Left hindlimb (tissue), 1 donor: ENCODE measurements around the gene TBC1D10A.

ENCODE experiments used
- DNase-seq: peaks from one replicate; pipeline ENCODE4 v3.0.0-alpha.2; 2018

TBC1D10A gene

DNA sequence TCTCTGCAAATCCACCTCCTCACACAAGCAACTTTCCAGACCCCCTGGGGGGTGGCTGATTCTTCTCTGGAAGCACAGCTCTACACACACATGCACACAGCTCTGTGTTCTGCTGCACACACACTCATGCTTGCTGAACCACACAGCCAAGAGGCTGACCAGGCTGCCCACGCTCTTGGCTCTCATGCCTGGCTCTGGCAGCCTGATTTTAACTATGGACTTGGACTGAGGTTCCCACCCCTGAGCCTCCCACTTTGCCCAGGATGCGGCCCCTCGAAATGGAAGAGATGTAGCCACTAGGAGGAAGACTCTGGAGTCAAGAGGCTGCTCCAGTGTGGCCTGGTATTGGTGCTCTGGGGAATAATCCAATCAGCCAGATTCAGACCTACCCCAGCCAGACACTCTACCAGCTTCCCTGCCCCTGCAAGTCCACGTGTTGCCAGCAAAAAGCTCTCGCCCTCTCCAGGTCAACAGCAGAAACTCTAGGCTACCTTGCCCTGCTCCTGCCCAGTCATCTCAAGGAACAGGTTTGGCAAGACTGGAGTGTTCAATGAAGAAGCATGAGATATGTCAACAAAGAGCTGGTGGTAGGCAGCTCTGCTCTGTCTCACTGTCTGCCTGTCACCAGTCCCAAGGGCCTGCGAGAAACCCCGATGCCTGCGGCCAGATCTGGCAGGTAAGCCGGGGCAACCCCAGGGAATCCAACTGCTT is 28.6 kb downstream of the TBC1D10A start:
- DNase-seq, result no peak

DNA sequence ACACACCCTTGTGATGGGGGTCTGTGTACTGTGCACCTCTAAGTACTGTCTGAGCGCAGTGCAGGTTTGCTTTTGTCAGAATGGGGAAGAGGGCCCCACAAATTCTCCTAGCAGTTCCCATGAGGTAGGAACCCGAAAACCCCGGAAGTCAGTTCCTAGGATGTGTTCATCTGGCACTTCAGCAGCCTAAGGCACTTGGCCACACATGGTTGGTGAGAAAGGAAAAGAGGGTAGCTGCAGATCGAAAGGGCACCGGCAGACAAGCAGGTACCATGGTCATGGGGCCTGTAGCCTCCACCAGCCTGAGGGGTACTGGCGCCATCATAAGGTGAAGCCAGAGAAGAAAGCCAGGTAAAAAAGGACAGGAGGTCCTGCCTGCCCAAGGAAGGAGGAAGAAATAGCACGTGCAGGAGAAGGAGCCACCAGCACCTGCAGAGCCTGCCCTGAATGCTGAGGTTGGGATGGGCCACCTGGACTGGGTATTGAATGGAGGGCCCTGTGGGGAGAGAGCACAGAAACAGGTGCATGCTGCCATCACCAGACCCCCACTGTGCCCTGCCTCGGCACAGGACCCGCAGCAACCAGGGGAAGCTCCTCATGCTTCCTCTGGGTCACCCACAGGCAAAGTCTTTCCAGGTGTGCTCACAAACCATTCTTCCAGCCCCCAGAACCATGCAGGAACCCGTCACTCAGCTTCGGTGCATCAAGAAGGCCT is 29.3 kb downstream of the TBC1D10A start:
- DNase-seq, result no peak

DNA sequence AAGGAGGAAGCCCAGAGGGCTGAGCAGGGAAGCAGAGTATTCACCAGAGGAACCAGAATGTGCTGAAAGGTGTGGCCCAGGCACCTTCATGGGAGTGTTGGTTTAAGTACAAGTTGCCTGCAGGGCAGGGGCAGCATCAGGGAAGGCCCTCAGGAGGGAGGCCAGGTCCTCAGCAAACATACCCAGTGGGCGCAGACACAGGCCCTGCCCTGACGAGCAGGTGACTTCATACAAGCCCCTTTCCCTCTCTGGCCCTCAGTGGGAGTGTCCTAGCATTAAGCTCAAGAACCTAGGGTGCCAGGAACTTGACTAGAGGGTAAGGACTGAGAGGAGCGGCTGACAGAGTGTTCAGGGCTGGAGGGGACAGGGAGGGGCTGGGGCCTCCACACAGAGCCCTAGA is 29.9 kb downstream of the TBC1D10A start:
- DNase-seq, result no peak

DNA sequence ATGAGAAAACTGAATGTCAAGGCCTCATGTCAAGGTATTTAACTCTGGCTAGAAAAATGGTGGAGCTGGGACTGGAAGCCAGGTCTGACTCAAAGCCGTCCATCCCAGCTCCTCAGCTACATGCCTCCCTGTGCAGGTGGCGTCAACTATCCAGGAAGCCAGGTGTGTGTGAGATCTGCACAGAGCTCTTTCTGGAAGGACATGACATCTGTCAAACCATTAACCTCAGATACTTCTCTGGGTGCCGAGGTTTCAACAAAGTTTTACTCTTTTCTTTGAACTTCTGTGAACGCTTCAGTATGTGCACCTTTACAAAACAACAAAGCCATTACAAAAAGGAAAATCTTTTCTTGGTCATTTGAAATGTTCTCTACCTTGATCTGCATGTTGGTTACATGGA is 30.4 kb downstream of the TBC1D10A start:
- no peak for DNase-seq

DNA sequence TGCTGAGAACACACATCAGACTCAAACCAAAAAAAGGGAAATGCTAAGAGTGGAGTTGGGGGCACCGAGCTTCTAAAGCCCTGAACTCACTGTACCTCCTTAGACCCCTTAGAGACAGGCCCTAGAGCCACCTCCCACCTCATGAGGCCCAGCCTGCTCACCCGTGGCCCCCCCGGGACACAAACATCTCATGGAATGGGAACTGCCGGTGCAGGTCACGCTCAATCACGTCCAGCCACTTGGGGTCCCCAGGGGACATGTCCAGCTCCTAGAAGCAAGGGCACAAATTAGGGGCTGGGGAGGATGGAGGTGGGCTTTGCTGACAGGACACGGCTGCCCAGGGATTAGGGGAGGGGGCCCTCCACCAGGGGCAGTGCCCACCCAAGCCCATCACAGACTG is 31.2 kb downstream of the TBC1D10A start:
- DNase-seq, result no peak

DNA sequence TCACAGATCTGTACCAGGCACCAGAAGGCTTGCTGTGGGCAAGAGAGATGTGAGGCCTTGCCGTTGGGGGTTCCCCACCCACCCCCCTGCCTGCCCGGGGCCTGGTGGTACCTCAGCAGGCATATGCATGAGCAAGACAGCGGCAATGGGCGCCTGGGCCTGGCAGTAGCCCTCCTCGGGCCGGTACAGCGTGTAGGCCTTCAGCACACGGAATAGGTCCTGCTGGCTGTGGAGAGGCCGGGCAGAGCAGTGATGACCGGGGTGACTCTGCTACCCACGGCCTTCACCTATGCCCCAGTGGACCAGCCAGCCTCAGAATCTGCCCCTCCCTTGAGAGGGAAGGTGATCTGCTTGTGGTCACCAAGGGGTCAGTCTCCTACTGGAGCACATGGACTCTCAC is 31.9 kb downstream of the TBC1D10A start:
- no peak for DNase-seq

DNA sequence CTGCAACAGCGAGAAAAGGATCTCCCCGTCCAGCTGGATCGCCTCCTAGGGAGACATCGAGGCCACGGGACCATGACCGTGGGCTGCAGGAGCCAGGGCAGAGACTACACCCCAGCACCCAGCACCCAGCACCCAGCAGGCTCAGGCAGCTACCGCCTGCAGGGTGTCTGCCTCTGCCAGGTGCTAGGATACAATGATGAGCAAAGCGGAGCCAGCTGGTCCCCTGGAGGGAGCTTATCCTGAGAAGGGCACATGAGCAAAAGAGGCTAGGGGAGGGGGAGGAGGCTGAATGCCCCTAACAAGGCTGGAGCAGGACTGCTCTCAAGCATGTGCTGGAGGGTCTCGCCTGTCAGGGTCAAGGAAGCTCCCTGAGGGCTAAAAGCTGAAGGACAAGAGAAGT is 32.7 kb downstream of the TBC1D10A start:
- DNase-seq, result no peak

DNA sequence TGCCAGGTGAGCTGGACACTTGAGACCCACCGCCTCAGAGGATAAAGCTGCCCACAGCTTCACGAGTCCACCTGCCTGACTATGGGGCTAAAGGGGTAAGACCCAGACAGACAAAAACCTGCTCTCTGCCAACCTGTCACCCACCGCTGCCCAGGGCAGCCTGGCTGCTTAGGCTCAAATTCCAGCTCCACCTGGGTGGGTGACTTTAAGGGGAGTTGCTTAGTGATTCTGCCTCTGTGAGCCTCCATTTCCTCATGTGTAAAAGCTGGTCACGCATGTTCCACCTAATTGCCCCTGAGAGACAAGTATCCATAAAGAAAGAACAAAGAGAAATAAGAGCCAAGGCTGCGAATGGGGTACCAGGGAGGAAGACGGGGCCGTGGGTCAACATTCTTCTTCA is 33.7 kb downstream of the TBC1D10A start:
- DNase-seq, result no peak

DNA sequence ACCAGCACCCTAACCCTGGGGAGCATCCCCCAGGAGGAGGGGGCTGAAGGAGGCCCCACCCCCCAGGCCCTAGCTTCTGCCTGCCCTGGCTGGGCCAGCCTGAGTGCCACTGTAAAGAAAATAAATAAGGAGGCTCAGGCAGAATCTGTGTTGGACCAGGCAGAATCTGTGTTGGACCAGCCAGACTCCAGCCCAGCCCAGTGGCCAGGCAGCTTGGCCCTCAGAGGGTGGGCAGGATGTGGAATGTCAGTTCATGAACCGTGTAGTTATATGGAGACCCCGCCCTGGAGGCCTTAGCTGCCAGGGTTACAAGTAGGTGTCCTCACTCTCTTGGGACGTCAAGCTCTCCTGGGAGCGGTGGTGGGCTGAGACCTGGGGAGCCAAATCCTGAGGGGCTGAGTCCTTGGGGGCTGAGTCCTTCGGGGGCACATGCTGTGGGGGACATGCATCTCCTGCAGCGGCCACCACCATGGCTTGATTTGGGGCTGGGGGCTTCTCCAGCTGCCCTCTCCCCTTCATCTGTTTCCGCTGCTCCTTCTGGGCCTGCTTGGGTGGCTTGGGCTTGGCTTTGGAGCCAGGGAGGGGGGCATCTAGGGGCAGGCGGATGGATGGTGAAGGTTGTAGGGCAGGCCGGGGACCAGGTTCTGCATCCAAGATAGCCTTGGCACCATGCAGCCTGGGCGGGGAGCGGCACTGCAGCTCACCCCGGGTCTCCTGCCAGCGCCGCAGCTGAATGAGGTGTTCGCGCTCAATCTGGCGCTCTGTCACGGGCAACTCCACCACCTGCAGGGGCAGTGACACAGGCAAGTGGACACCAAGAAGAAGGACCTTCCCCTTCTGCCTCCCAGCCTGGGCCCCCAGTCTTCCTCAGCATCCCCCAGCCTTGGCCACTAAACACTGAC is 34.4 kb downstream of the TBC1D10A start:
- no peak for DNase-seq

DNA sequence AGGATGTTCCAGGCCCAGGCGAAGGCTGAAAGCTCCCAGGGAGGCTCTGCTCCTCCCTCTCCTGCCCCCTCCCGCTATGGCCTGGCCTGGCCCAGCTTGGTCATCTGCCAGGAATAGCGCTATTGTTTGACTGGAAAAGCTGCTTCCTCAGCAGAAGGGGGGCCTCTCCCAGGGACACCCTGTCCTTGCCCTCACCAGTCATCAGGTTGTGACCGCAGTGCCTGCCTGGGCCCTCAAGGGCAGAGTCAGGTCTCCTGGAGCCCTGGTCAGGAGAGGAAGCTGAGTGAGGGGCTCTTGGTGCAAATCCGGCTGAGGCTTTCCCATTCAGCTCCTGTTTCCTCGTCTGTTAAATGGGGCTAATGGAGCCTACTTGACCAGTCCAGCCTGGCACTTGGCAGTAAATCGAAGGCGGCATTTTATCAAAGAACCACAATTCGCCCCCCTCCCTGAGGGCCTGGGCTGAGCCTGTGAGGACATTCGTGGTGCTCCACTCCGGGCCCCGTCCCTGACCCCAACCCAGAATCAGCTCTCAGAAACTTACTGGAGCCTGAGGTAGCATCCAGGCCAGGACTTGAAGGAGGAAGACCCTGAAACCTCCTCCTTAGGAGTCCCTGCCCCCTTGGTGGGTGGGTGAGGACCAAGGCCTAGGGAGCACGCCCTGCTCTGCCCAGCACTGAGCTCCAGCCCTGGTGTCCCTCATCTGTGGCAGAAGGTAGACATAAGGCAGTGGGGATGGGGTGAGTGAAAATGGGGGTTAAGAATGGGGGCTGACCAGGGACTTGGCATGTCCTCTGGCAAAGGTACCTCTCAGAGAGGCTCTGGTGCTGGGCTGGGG is 35.5 kb downstream of the TBC1D10A start:
- DNase-seq, result peak; percentile 77

DNA sequence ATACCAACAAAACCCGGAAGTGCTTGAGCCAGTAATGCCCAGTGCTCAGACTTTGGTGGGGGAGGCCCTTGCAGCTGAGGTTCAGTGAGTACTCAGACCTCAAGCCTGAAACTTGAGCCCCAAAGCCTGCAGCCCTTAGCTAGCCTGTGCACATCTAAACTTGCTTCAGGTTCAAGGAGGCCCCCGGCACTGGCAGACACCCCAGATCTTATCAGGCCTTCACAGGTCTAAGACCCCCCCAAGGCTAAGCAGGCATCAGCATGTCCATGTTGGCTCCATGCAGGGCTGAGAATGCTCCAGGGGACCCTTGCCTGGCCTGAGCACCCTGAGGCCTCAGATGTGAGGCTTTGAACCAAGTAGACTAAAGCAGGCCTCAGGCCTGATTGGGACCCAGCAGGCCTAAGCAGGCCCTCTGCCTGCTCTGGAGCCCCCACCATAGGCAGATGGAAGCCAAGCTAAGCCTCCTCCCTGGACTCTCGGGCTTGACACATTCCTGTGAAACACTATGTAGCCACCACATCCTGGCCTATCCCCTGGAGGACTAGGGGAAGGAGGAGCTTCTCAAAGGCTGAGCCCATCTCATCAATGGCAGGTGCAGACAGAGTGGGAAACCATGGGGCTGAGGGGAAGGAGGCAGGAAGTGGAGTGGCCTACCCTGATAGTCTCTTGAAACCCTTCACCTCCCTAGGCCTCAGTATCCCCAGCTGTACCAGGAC is 36.2 kb downstream of the TBC1D10A start:
- DNase-seq, result peak; percentile 64

DNA sequence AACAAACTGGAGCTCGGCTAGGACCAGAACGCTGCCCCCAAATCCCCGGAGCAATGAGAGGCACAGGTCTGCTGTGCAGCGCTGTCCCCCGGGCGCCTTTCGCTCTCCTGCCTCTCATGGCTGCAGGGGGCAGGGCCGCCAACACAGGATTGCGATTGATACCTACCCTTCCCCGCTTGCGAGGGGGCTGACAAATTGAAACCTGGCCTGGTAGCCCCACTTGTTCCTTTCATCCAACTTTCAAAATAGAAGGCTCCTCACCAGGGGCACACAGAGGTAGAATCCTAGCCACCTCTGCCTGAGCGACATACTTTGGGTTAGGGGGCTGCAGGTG is 36.8 kb downstream of the TBC1D10A start:
- DNase-seq, result no peak

DNA sequence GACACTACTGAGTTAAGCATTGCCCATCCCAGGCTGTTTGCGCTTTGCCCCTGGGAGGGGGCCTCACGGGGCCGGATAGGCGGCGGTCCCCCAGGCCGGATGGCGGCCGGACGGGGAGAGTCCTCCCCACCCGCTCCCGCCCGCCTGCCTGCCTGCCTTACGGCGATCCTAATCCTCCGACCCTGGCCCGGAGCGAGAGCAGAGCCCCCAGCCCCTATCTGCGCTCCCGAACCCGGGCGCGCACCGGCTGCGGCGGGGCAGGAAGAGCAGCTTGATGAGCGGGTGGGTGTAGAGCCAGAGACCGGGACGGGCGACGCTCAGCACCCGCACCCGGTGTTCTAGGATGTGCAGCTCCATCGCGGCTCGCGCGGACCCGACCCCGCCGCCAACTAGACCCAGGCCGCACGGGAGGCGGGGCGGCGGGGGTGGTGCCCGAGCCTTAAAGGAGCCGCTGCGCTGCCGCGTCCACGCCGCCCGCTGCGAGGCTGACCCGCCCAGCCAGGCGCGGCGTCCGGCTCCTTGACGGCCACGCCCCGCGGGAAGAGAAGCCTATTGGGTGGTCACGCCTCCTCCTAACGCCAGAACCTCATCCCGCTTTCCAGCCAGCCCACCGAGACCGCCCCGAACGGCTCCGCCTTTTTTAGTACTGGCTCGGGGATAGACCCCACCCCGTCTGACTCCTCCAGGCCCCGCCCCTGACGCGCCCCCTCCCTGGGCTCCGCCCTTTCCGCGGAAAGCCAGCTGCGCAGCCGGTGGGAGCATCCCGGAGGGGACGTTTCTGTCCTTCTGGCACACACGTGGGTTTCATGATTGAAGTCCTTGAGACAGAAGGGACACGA is 37.4 kb downstream of the TBC1D10A start, which contains the start of gene CASTOR1:
Gene CASTOR1, minus strand, starts transcription at position 365 of the 839 bp plus-strand sequence. Its CDS starts 8 bp downstream, at position 357.
- peak; percentile 98 for DNase-seq

DNA sequence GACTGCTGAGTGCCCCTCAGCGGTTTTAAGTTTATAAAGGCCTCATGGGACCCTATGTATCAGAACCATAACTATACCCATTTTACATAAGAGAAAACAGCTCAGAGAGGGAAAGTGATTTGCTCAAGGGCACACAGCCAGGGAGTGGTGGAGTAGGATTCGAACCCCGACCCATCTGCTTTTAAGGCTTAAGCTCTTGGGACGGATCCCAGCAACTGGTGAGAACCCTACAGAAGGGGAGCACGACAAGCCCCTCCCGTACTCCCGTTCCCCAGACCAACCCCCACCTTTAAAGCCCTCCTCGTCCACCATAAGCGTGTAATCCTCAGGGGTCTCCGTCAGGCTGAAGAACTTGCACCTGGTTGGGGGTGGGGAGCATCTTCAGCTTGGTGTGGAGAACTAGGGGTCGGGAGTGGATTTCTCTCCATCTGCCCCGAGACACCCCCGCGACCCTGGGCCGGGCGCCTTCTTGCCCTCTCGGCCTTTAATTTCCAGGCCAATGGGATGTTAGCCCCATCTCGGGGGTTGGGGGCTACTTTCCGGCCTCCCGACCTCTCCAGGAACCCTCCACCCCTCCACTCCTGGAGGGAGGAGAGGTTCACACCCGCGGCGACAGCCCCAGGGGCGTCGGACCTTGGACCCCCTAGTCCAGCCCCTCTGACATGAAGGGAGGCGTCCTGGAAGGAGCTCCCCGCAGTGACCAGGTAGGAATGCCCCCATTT is 38.2 kb downstream of the TBC1D10A start:
- no peak for DNase-seq

DNA sequence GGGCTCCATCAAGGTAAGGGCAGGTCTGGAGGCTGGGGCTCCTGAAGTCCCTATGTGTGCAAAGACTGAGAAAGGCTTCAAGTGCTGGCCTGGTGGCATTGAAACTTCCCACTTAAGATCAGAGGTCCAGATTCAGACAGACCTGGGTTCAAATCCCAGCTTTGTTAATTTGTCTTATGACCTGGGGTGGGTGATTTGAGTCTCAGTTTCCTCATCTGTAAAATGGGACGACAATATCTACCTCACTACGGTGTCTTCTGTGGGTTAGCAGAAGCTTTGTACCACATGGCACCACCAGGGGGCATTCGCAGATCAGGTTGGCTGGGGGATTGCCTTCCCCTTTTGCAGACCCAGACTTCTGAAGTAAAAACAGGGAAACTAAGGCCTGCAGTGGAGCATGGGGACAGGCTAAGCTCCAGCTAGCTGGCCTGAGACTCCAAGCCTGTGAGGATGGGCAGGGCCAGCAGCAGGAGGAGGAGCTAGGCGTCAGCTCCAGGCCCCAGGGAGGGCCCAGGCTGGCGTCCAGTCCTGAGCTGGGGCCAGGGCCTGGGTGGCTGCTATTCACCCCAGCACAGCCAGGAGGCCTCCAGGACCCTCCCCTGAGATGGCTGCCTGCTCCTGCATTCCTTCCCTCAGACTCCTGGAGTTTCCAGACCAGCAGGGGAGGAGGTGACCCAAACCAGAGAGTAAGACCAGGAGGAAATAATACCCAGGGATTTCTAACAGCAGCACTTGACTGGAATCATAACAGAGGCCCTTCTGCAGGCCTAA is 38.9 kb downstream of the TBC1D10A start:
- DNase-seq, result peak; percentile 87

DNA sequence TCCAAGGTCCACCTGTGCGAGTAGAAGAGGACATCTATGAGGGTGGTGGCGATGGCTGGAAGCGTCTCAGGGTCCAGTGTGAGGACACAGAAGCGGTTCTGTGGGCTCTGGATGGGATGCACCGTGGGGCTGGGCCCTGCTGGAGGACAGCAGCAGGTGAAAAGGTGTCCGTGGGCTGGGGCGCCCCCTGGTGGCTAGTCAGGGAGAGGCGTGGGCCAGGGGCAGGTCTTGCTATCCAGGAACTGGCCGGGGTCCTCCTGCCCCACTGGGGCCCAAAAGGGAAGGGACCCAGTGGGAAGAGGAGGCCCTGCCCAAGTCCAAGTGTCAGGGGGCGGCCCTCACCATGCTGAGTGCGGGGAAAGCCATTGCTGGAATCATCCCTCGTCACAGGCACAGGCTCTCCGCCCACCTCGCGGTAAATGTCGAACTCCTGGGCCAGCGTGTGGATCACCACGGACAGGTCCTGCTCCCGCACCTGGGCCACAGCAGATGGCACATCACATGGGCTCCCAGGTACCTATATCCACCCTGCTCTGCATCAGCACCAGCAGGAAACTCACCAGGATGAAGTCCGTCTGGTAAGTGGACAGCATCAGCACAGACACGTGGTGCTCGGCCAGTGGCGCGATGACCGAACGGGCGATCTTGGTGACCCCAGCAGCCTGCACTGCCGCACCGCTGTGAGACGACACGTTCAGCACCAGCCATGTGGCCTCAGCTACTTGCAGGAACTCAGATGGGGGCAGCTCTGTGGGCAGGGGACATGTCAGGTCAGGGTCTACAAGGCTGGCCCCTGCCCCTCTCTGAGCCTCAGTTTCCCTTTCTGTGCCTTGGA is 39.7 kb downstream of the TBC1D10A start:
- no peak for DNase-seq

DNA sequence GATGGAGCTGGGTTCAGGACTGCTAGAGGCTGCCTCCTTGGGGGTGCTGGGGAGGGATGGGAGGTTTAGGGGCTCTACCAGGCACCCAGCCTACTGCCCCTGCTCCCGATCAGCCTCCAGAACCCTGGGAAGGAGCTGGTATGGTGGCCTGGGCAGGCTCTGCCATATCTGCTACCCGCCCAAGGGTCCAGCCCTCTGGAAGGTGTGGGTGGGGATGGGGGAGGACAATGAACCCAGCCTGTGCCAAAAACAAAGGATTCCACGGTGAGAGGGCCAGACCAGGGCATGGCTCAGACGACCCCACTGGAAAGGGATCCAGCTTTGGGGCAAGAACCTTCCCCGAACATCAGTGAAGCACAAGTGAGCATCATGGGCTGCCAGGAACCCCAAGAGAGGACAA is 40.4 kb downstream of the TBC1D10A start:
- no peak for DNase-seq

DNA sequence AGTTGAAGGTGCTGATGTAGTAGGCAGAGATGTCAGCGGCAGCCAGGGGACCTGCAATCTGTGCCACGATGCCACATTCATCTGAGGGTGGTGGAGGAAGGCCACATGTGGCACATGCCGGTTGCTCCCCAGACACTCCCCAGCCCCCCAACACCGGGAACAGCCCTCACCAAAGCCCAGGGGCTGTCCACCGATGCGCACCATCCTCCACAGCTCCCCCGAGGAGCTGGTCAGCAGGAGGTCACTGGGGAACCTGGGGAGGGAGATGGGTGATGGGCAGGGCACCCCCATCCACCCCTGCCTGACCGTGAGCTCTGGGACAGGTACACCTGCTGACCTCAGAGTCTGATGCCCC is 40.9 kb downstream of the TBC1D10A start:
- no peak for DNase-seq
